ENCODE data around the gene TMEM106A.
"Not testable (repeated sequence)": the region's sequence is repeated elsewhere in the genome, so short reads cannot be mapped to it uniquely, and the experiment has no call there.

TMEM106A gene

GRCh38 chr17:43215341-43215740 is 3.7 kb downstream of the TMEM106A start:
- no peak for DNase-seq (ENCODE audit: low read depth in 2 of 2)

DNA sequence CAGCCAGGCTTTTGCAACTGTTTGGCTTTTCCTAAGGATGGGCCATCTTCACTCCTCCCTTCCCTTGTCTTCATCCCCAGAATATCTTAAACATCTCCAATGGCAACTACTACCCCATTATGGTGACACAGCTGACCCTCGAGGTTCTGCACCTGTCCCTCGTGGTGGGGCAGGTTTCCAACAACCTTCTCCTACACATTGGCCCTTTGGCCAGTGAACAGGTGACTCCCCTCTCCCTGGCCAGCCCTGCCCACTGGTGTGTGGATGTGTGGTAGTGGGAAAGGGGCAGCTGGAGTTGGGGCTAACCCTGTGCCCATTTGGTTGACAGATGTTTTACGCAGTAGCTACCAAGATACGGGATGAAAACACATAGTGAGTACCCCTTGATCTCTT is 4.7 kb downstream of the TMEM106A start:
- DNase-seq (ENCODE audit: low read depth in 2 of 2): no peak

- no peak for DNase-seq (ENCODE audit: low read depth in 2 of 2)
Observed at GRCh38 chr17:43216762-43217613, 5.3 kb downstream of the TMEM106A start.

GRCh38 chr17:43217614-43218087 is 6.0 kb downstream of the TMEM106A start:
- no peak for DNase-seq (ENCODE audit: low read depth in 2 of 2)

DNA sequence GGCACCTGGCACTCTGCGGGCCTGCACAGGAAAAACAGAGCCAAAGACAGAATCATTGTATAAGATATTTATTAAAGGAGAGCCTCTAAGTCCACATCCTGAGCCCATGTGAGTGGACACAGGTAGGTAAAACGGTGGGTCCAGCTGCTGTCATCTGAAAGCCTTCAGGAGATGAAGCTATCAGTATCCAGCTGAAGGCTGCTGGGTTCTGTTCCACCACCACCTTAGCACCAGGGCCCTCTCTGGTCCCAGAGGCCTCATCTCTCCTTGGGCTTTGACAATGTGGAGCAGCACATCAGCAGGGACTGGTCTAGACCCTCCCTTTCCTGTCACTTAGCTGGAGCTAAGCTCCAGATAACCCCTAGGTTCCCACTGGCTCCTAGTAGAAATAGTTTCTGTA is 7.3 kb downstream of the TMEM106A start:
- no peak for DNase-seq (ENCODE audit: low read depth in 2 of 2)

- DNase-seq (ENCODE audit: low read depth in 2 of 2): no peak
Observed at GRCh38 chr17:43219746-43220380, 8.2 kb downstream of the TMEM106A start.

DNA sequence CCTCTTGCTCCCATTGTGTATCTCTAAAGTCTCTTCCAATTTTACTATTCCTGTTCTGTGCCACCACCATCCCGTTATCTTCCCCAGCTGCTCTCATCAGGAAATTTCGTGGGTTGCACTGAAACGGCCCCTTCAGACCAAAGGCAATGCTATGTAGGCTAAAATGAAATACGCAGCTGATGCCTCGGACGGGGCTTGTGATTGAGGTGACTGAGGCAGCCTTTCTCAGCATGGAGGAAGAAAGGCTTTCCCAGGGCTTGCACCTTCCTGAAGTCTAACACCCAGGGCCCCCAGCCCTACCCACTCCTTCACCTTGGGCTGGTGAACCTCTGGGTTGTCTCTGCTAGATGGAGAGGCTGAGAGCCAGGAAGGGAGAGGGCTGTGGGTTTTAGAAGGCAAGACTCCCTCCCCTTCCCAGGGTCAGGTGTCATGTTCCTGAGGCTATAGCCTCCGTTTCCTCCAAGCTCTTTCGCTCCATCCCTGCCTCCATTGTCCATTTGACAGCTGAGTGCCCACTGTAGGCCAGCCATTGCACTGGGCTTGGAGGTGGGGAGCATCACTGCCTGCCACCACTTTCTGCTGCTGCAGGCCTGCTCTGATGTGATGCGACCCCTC is 8.9 kb downstream of the TMEM106A start:
- no peak for DNase-seq (ENCODE audit: low read depth in 2 of 2)

DNA sequence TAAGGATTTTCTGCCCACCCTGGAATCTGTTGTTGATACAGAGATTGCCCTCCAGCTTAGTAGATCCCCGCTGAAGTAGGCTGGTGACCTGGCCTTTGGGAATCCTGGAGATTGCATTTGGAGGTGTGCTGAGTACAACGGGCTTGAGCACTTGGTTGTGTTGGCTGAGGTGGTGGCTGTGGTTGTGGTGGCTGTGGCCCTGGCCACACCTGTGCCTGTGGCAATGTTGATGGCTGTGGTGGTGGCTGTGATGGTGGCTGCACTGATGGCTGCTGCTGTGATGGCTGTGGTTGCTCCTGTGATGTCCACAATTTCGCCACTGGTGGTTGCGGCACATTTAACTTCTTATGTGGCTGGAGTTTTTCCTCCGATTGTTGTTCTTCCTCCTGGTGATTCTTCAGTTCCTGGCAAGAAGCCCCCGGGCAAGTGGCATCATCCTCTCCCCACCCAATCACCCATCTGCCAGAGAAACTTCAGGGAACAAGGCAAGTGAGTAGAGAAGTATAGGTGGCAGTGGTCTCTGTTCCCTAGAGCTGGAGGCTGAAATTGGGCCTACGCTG is 12.6 kb downstream of the TMEM106A start:
- DNase-seq (ENCODE audit: low read depth in 2 of 2): no peak

DNA sequence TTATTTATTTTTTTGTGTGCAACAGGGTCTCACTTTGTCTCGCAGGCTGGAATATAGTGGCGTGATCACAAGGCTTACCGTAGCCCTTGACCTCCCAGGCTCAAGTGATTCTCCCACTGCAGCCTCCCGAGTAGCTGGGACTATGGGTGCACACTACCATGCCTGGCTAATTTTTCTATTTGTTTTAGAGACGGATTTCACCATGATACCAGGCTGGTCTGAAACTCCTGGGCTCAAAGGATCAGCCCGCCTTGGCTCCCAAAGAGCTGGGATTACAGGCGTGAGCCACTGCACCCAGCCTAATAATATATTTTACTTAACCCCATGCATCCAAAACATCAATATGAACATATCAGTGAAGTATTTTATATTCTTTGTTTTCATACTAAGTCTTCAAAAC is 14.7 kb downstream of the TMEM106A start:
- DNase-seq (ENCODE audit: low read depth in 2 of 2): no peak

GRCh38 chr17:43228020-43228782 is 16.5 kb downstream of the TMEM106A start, which contains the start of gene CCDC200:
TSS of gene CCDC200 (minus strand) at chr17:43228623. CDS start at chr17:43228554, 69 bp downstream.
- DNase-seq (ENCODE audit: low read depth in 2 of 2): not testable (repeated sequence)

DNA sequence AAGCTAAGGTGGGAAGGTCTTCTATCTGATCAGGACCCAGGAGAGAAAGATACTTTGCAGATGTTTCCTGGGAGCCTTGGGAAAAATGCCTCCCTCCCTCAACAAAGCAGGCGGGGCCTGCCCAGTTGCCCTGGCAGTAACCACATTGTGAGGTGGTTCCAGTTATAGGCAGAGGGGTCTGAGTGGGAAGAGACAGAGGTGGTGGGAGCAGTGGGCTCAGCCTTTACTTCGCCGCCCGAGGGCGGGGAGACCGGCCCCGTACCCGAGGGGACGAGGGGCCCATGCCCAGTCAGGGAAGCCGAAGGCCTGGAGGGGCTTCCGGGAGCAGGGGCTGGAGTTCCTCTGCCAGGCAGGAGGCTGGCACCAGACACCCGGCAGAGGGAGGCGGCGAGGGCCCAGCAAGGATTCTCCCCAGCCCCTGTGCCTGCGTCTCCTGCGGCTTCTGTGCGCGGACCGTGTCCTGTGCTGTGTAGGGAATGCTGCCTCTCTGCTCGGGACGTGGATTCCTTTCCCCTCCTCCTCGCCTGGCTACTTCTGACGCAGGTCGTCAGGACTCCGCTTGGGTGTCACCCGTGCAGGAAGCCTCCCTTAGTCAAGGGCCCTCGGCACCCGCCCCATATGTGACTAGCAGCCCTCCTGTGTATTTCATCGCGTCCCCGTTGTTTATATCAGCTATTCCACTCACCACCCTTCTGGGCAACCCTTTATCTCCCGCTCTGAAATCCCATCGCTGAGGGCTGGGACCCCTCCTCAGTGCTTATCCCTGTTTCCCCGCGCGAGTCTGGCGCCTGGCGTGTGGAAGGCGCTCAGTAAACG is 19.7 kb downstream of the TMEM106A start:
- not testable (repeated sequence) for DNase-seq (ENCODE audit: low read depth in 2 of 2)

- DNase-seq (ENCODE audit: low read depth in 2 of 2): not testable (repeated sequence)
Observed at GRCh38 chr17:43232021-43232699, 20.5 kb downstream of the TMEM106A start.

GRCh38 chr17:43233263-43233662 is 21.6 kb downstream of the TMEM106A start:
- DNase-seq (ENCODE audit: low read depth in 2 of 2): not testable (repeated sequence)

- not testable (repeated sequence) for DNase-seq (ENCODE audit: low read depth in 2 of 2)
Observed at GRCh38 chr17:43233877-43234276, 22.2 kb downstream of the TMEM106A start, which contains the start of gene RNU2-1. TSS of gene RNU2-1 (minus strand) at chr17:43233977.

GRCh38 chr17:43239597-43239996 is 27.9 kb downstream of the TMEM106A start:
- DNase-seq (ENCODE audit: low read depth in 2 of 2): not testable (repeated sequence)

DNA sequence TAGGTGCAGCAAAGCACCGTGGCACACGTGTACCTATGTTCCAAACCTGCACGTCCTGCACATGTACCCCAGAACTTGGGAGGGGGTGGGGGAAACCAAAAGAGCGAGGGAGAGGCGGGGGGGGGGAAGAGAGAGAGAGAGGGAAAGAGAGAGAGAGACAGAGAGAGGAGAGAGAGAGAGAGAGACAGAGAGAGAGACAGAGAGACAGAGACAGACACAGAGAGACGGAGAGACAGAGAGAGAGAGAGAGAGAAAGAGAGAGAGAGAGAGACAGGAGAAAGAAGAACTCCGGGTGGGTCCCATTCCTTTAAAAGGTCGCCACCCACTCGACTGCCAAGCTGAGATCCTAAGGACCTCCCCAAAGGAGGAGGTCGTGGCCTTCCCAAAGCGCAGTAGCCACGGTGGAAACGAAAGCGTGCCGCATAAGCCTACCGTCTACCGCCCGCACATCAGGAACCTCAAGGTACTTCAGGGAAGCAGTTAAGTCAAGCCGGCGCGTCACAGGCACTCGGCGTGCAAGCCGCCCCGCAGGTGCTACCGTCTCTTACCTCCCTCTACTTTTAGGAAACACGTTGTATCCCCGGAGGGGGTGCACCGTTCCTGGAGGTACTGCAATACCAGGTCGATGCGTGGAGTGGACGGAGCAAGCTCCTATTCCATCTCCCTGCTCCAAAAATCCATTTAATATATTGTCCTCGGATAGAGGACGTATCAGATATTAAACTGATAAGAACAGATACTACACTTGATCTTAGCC is 29.1 kb downstream of the TMEM106A start:
- not testable (repeated sequence) for DNase-seq (ENCODE audit: low read depth in 2 of 2)

DNA sequence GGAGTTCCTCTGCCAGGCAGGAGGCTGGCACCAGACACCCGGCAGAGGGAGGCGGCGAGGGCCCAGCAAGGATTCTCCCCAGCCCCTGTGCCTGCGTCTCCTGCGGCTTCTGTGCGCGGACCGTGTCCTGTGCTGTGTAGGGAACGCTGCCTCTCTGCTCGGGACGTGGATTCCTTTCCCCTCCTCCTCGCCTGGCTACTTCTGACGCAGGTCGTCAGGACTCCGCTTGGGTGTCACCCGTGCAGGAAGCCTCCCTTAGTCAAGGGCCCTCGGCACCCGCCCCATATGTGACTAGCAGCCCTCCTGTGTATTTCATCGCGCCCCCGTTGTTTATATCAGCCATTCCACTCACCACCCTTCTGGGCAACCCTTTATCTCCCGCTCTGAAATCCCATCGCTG is 34.8 kb downstream of the TMEM106A start:
- DNase-seq (ENCODE audit: low read depth in 2 of 2): not testable (repeated sequence)

Measured in stimulated activated CD8-positive, alpha-beta memory T cell treated with anti-CD3 and anti-CD28 coated beads, Interleukin-2, amount 100 ng/mL, for 1 hour (primary cell).